CD4-positive, alpha-beta T cell treated with Interleukin-17A for 4 hours (primary cell): Measurements from ENCODE around the gene ZNF385D.
"Not testable (repeated sequence)": the region's sequence is repeated elsewhere in the genome, so short reads cannot be mapped to it uniquely, and the experiment has no call there.

Experiments used
- DNase-seq: peaks from one replicate; pipeline ENCODE4 v3.0.0-alpha.2; 2020; ENCODE audit warnings: mixed read lengths

The ZNF385D gene

GRCh38 chr3:21505711-21506460, 245.1 kb downstream of the ZNF385D start:
- DNase-seq = no peak

GRCh38 chr3:21502656-21503055, 248.4 kb downstream of the ZNF385D start:
- DNase-seq = no peak

GRCh38 chr3:21500834-21501233, 250.2 kb downstream of the ZNF385D start:
- DNase-seq = no peak

- not testable (repeated sequence) for DNase-seq
Measured at GRCh38 chr3:21490671-21491070, 260.3 kb downstream of the ZNF385D start.

GRCh38 chr3:21487520-21487919, 263.5 kb downstream of the ZNF385D start:
- DNase-seq = no peak

- DNase-seq = not testable (repeated sequence)
Measured at GRCh38 chr3:21486024-21486935, 264.7 kb downstream of the ZNF385D start.

- DNase-seq = no peak
Measured at GRCh38 chr3:21484828-21485144, 266.2 kb downstream of the ZNF385D start.

GRCh38 chr3:21484057-21484827, 266.8 kb downstream of the ZNF385D start:
- no peak for DNase-seq

- no peak for DNase-seq
Measured at GRCh38 chr3:21481991-21482390, 269.0 kb downstream of the ZNF385D start.

GRCh38 chr3:21477541-21478288, 273.3 kb downstream of the ZNF385D start:
- DNase-seq = no peak

GRCh38 chr3:21466476-21466875, 284.5 kb downstream of the ZNF385D start:
- no peak for DNase-seq

GRCh38 chr3:21464746-21465145, 286.3 kb downstream of the ZNF385D start:
- no peak for DNase-seq

- DNase-seq = no peak
Measured at GRCh38 chr3:21463319-21463718, 287.7 kb downstream of the ZNF385D start.

- DNase-seq = no peak
Measured at GRCh38 chr3:21462141-21462540, 288.9 kb downstream of the ZNF385D start.

GRCh38 chr3:21457084-21457483, 293.9 kb downstream of the ZNF385D start:
- no peak for DNase-seq

- no peak for DNase-seq
Measured at GRCh38 chr3:21449738-21450137, 301.3 kb downstream of the ZNF385D start.

- no peak for DNase-seq
Measured at GRCh38 chr3:21447476-21448151, 303.4 kb downstream of the ZNF385D start.

GRCh38 chr3:21446945-21447475, 304.0 kb downstream of the ZNF385D start:
- DNase-seq = no peak

GRCh38 chr3:21446027-21446426, 305.0 kb downstream of the ZNF385D start:
- DNase-seq = no peak

- no peak for DNase-seq
Measured at GRCh38 chr3:21441821-21442220, 309.2 kb downstream of the ZNF385D start.

GRCh38 chr3:21436835-21437234, 314.2 kb downstream of the ZNF385D start:
- no peak for DNase-seq

- no peak for DNase-seq
Measured at GRCh38 chr3:21435871-21436270, 315.1 kb downstream of the ZNF385D start.
